OCI-LY1 (cell line): ENCODE results near the gene CCDC102B.

Experiments used
- H2AFZ ChIP-seq: fragments of 200-600 bp; sonication (generic), shearing (Covaris generic); 2 replicates; pipeline ENCODE4 v1.6.0; 2014; ENCODE audit warnings: antibody characterized with exemption, mild to moderate bottlenecking, low read length
- H3F3A ChIP-seq: fragments of 200-600 bp; sonication (generic), shearing (Covaris generic); 2 replicates; pipeline ENCODE4 v1.6.0; 2014; ENCODE audit warnings: mild to moderate bottlenecking, antibody characterized with exemption, low read length, moderate library complexity; ENCODE audit not compliant: insufficient read depth
- H3K27ac ChIP-seq: fragments of 200-600 bp; sonication (generic); 2 replicates; pipeline ENCODE4 v1.5.1; 2014; ENCODE audit warnings: low read length, mixed run types, mild to moderate bottlenecking, low read depth; ENCODE audit not compliant: poor library complexity, severe bottlenecking
- H3K27me3 ChIP-seq: fragments of 200-600 bp; sonication (generic); 2 replicates; pipeline ENCODE4 v1.6.0; 2014; ENCODE audit warnings: antibody characterized with exemption, mild to moderate bottlenecking, low read length, moderate library complexity; ENCODE audit not compliant: insufficient read depth
- H3K36me3 ChIP-seq: fragments of 200-600 bp; sonication (generic); 2 replicates; pipeline ENCODE4 v1.6.1; 2014; ENCODE audit warnings: mild to moderate bottlenecking, antibody characterized with exemption, low read length, moderate library complexity, mixed read lengths; ENCODE audit not compliant: insufficient read depth
- H3K4me1 ChIP-seq: fragments of 200-600 bp; sonication (generic); 2 replicates; pipeline ENCODE4 v1.5.1; 2014; ENCODE audit warnings: mild to moderate bottlenecking, low read length, moderate library complexity; ENCODE audit not compliant: insufficient read depth, severe bottlenecking
- H3K4me2 ChIP-seq: fragments of 200-600 bp; sonication (generic), shearing (Covaris generic); 2 replicates; pipeline ENCODE4 v1.6.1; 2014; ENCODE audit warnings: low read length
- H3K4me3 ChIP-seq: fragments of 200-600 bp; sonication (generic); 2 replicates; pipeline ENCODE4 v1.5.1; 2014; ENCODE audit warnings: low read length, low read depth, mild to moderate bottlenecking, mixed read lengths; ENCODE audit not compliant: poor library complexity, severe bottlenecking
- H3K79me2 ChIP-seq: fragments of 200-600 bp; shearing (Covaris generic); 2 replicates; pipeline ENCODE4 v1.6.1; 2016; ENCODE audit warnings: mixed run types, low read length, mixed read lengths; ENCODE audit not compliant: insufficient read depth
- H3K9ac ChIP-seq: fragments of 200-600 bp; sonication (generic), shearing (Covaris generic); 2 replicates; pipeline ENCODE4 v1.6.1; 2014; ENCODE audit warnings: mild to moderate bottlenecking, low read length, mixed read lengths
- H3K9me2 ChIP-seq: fragments of 200-600 bp; sonication (generic), shearing (Covaris generic); 2 replicates; pipeline ENCODE4 v1.6.1; 2014; ENCODE audit warnings: low read depth, mild to moderate bottlenecking, low read length, mixed read lengths
- H3K9me3 ChIP-seq: fragments of 200-600 bp; shearing (Covaris generic); 2 replicates; pipeline ENCODE4 v1.6.1; 2014; ENCODE audit warnings: low read length, mixed read lengths
- H4K20me1 ChIP-seq: fragments of 200-600 bp; sonication (generic), shearing (Covaris generic); 2 replicates; pipeline ENCODE4 v1.6.0; 2016; ENCODE audit warnings: mild to moderate bottlenecking, low read length; ENCODE audit not compliant: insufficient read depth
- EZH2 ChIP-seq: fragments of 200-600 bp; sonication (generic), shearing (Covaris generic); IDR thresholded peaks from 2 replicates; pipeline ENCODE4 v1.8.0; 2017; ENCODE audit warnings: borderline replicate concordance, mixed run types, mild to moderate bottlenecking, antibody characterized with exemption, low read length, moderate library complexity, mixed read lengths
- TF ChIP-seq, protein P1 (sequence below): fragments of 200-600 bp; sonication (generic), shearing (Covaris generic); IDR thresholded peaks from 2 replicates; pipeline ENCODE4 v1.5.1; 2017; ENCODE audit warnings: mild to moderate bottlenecking, antibody characterized with exemption, low read length, moderate library complexity, mixed read lengths

The CCDC102B gene

DNA sequence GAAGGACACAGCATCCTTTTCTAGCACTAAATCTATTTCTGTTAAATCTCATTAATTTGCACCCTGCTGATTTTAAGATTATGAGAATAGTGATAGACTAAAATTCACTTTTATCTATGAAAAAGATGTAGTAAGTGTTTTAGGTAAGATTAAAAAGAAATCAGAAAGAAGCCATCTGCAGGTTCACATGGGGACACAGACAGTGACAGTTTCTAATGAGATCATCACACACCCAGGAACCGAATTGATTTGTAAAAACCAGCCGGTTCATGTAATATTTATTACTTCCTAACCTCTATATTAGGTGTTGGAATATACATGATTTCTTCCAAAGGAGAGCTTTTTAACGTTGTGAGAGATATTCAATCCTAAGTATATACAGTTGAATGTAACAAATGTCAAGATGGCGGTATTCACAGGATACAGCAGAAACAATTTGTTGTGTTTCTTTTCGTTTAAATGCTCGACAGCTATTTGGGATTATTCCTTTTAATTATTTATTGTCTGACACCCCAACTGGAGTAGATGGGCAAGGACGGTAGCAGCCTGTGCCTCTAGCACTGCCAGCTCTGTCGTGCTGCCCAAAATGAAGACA lies 223.4 kb downstream of the CCDC102B start:
- TF ChIP-seq, protein P1, sequence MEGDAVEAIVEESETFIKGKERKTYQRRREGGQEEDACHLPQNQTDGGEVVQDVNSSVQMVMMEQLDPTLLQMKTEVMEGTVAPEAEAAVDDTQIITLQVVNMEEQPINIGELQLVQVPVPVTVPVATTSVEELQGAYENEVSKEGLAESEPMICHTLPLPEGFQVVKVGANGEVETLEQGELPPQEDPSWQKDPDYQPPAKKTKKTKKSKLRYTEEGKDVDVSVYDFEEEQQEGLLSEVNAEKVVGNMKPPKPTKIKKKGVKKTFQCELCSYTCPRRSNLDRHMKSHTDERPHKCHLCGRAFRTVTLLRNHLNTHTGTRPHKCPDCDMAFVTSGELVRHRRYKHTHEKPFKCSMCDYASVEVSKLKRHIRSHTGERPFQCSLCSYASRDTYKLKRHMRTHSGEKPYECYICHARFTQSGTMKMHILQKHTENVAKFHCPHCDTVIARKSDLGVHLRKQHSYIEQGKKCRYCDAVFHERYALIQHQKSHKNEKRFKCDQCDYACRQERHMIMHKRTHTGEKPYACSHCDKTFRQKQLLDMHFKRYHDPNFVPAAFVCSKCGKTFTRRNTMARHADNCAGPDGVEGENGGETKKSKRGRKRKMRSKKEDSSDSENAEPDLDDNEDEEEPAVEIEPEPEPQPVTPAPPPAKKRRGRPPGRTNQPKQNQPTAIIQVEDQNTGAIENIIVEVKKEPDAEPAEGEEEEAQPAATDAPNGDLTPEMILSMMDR = no peak
- TF ChIP-seq EZH2 = no peak
- H4K20me1 ChIP-seq = no peaks in the 10 kb centered on the region
- H3K9me3 ChIP-seq = no peaks in the 10 kb centered on the region
- H3K79me2 ChIP-seq = no peaks in the 10 kb centered on the region
- H3K4me2 ChIP-seq = no peak overlapping the region
- H3K27ac ChIP-seq = no peak overlapping the region
- no peak overlapping the region for H2AFZ ChIP-seq
- H3K4me3 ChIP-seq = no peak overlapping the region
- no peaks in the 10 kb centered on the region for H3K36me3 ChIP-seq
- H3K9me2 ChIP-seq = no peaks in the 10 kb centered on the region
- H3K27me3 ChIP-seq = no peaks in the 10 kb centered on the region
- H3K9ac ChIP-seq = no peak overlapping the region
- no peaks in the 10 kb centered on the region for H3F3A ChIP-seq
- H3K4me1 ChIP-seq = no peaks in the 10 kb centered on the region

DNA sequence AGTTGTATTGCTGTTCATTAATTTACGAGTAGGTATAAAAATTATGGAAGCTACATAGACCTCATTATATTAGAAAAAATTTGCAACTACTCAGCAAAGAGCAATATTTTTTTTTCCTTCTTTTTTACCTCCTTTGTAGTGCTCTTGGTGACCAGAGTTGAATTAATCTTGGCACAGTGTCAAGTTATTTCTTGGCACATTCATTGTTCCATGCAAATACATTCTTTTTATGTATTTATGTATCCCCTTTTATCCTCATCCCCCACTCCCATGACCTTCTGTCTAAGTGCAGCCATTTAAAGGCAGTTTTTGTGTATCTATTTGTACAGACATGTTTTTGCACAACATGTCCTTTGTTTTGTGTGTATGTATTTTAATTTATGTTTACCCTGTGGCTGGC lies 224.5 kb downstream of the CCDC102B start:
- H2AFZ ChIP-seq = no peak overlapping the region
- H3K4me1 ChIP-seq = no peaks in the 10 kb centered on the region
- no peaks in the 10 kb centered on the region for H3K79me2 ChIP-seq
- no peaks in the 10 kb centered on the region for H3K27me3 ChIP-seq
- no peak overlapping the region for H3K4me2 ChIP-seq
- H3F3A ChIP-seq = no peaks in the 10 kb centered on the region
- H3K9me2 ChIP-seq = no peaks in the 10 kb centered on the region
- no peak overlapping the region for H3K9ac ChIP-seq
- H3K36me3 ChIP-seq = no peaks in the 10 kb centered on the region
- no peak overlapping the region for H3K27ac ChIP-seq
- TF ChIP-seq EZH2 = no peak
- TF ChIP-seq, protein P1 = no peak
- H3K4me3 ChIP-seq = no peak overlapping the region
- no peaks in the 10 kb centered on the region for H4K20me1 ChIP-seq
- no peaks in the 10 kb centered on the region for H3K9me3 ChIP-seq

DNA sequence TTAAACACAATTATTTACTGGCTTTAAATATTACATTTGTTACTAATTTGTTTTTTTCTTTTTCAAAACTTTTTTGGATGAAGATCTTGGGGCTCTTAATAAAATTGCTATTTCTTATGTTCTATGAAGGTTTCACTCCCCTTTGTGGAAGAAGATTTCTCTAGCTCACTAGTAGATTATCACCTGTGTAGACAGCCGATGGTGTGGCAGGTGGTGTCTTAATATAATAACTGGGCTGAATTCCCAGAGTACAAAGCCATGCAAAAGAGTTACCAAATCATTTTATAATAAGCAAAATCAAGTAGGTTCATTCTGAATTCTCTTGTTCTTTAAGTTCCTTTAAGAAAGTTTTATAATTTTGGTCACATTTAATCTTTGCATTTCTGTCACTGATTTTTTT lies 233.7 kb downstream of the CCDC102B start:
- Histone ChIP-seq H3K27ac (no peak overlapping the region), H3F3A (no peaks in the 10 kb centered on the region), H3K9me3 (no peaks in the 10 kb centered on the region), H3K4me1 (no peaks in the 10 kb centered on the region), H3K9ac (no peak overlapping the region), H2AFZ (no peak overlapping the region), H3K79me2 (no peaks in the 10 kb centered on the region), H3K27me3 (no peaks in the 10 kb centered on the region), H4K20me1 (no peaks in the 10 kb centered on the region), H3K9me2 (no peaks in the 10 kb centered on the region), H3K36me3 (no peaks in the 10 kb centered on the region), H3K4me2 (no peak overlapping the region), H3K4me3 (no peak overlapping the region)
- TF ChIP-seq, protein P1 = no peak
- no peak for TF ChIP-seq EZH2
